PC-3 (cell line): Measurements from ENCODE around the gene RAET1E.

ENCODE experiments used
- CTCF ChIP-seq: fragments of 300-600 bp; sonication (generic); conservative IDR thresholded peaks from 2 replicates; pipeline ENCODE4 v1.5.1; 2017; ENCODE audit warnings: antibody characterized with exemption, low read depth, mild to moderate bottlenecking, low read length
- EZH2phosphoT487 ChIP-seq: fragments of 300-600 bp; sonication (generic); IDR thresholded peaks from 2 replicates; pipeline ENCODE4 v1.6.1; 2018; ENCODE audit warnings: mild to moderate bottlenecking, antibody characterized with exemption, low read length, borderline replicate concordance

- TF ChIP-seq CTCF = peak; percentile 35; the same call in 1 of the 2 replicates
- no peak for TF ChIP-seq EZH2phosphoT487
Observed at GRCh38 chr6:149860834-149861602, 36.9 kb downstream of the RAET1E start.
